Pancreas (tissue), 10 donors: Measurements from ENCODE around the gene UBE2L3. TPM values are rescaled to one million over a fixed set of nuclear protein-coding genes. Genes with fewer than 3 reads are reported as not detected.

ENCODE experiments used
- ATAC-seq, 4 donors: fragments of 200-7000 bp; cut with Tn5 transposase; one replicate each; pipeline versions ENCODE4 v1.8.0 to v1.9.1; 2020; ENCODE audit warnings: mild to moderate bottlenecking in 4 of 4, moderate library complexity in 4 of 4
- DNase-seq, 6 donors: peaks; one replicate each; pipeline ENCODE4 v3.0.0-alpha.2; 2020
- FAIRE-seq: peaks from 2 replicates; lab custom pipeline; 2012; peaks lifted over from hg19 to GRCh38; lab: Jason Lieb, UNC
- H3K27ac ChIP-seq, 4 donors: fragments of 200-600 bp; sonication (generic); 1 replicate in 3 of 4; 2 replicates in 1 of 4; pipeline versions ENCODE4 v1.5.0 to v1.8.0; 2020
- H3K27me3 ChIP-seq, 4 donors: fragments of 200-600 bp; one replicate each; pipeline ENCODE4 v1.8.0; 2021
- H3K36me3 ChIP-seq, 3 donors: fragments of 200-600 bp; sonication (generic) in 1 of 3; one replicate each; pipeline versions ENCODE4 v1.5.0 to v1.8.0; 2020 to 2021
- H3K4me1 ChIP-seq, 3 donors: fragments of 200-600 bp; one replicate each; pipeline ENCODE4 v1.8.0; 2021
- H3K4me3 ChIP-seq, 4 donors: fragments of 200-600 bp; sonication (generic) in 2 of 4; one replicate each; pipeline versions ENCODE4 v1.5.0 to v1.8.0; 2020 to 2021
- H3K9me3 ChIP-seq, 4 donors: fragments of 200-600 bp; one replicate each; pipeline ENCODE4 v1.8.0; 2021
- WGBS, 2 donors: extraction: QIAGEN DNeasy Blood & Tissue Kit; methylation state at CpG; one replicate each; pipeline ENCODE4 v1.1.7; 2013; 5-methylcytosine and 5-hydroxymethylcytosine counted together
- intact Hi-C, 3 donors: fragments of 100-400 bp; cut with DNase I; formaldehyde crosslinking; loops; one replicate each; pipeline versions ENCODE4 v1.11.1 to v1.14.2; 2022
- polyA plus RNA-seq, 2 donors: library from polyadenylated mRNA; stranded (reverse); fragments of 200-250 nt; gene quantifications; one replicate each; pipeline ENCODE4 v1.2.3, GENCODE V29; 2013
- total RNA-seq, 6 donors: library from RNA; stranded (reverse); fragmentation: NEBNext Ultra II Directional in 4 of 6; extraction: Animal tissue kit (Norgen Biotek cat#: 25700) in 4 of 6; gene quantifications; one replicate each; pipeline versions ENCODE4 v1.2.1 to v1.2.4, GENCODE V29; 2021 to 2023
- TF ChIP-seq, protein P1 (sequence below), 4 donors: fragments of 200-600 bp; sonication (generic) in 3 of 4; IDR thresholded peaks; one replicate each; pipeline versions ENCODE4 v1.5.0 to v1.8.0; 2021; ENCODE audit warnings: antibody characterized with exemption in 4 of 4
- donor health status: healthy with polysubstance abuse.
- donor health status: DM: no; HTN: no; CAD: no; lungs with moderate emphysema.
- donor health status: DM: no; HTN: no; CAD: no.
- donor health status: control.
- donor health status: control.
- donor health status: Bipolar disorder and iron deficiency.
- donor health status: DM: yes; HTN: yes; CAD: no.
- donor health status: DM: no; HTN: no; CAD: no.
- donor health status: DM: no; HTN: no; CAD: no.
- donor health status: DM: yes; HTN: yes; CAD: no.

Gene UBE2L3
- total and polyA plus RNA-seq, 8 donors = 10.9 to 24.5 (median 16.2) TPM

- DNase-seq (no peak), FAIRE-seq (no peak), ATAC-seq (no peak)
- TF ChIP-seq, protein P1, sequence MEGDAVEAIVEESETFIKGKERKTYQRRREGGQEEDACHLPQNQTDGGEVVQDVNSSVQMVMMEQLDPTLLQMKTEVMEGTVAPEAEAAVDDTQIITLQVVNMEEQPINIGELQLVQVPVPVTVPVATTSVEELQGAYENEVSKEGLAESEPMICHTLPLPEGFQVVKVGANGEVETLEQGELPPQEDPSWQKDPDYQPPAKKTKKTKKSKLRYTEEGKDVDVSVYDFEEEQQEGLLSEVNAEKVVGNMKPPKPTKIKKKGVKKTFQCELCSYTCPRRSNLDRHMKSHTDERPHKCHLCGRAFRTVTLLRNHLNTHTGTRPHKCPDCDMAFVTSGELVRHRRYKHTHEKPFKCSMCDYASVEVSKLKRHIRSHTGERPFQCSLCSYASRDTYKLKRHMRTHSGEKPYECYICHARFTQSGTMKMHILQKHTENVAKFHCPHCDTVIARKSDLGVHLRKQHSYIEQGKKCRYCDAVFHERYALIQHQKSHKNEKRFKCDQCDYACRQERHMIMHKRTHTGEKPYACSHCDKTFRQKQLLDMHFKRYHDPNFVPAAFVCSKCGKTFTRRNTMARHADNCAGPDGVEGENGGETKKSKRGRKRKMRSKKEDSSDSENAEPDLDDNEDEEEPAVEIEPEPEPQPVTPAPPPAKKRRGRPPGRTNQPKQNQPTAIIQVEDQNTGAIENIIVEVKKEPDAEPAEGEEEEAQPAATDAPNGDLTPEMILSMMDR (IDR thresholded peaks at IDR 0.05) = no peak
- Histone ChIP-seq H3K4me3 (no peak overlapping the region), H3K27ac (no peak overlapping the region), H3K36me3 (no peaks in the 10 kb centered on the region), H3K27me3 (no peaks in the 10 kb centered on the region), H3K9me3 (no peaks in the 10 kb centered on the region), H3K4me1 (peaks cover 0 to 4% (median 0%) of the 10 kb centered on the region in 3 donors)
- whole genome bisulfite sequencing, 2 donors = 86 to 98% methylated on average over 2 of the region's 2 CpGs
- intact Hi-C loops = no loop called here
Measured at GRCh38 chr22:21663738-21664137, 96.2 kb downstream of the UBE2L3 start.

DNA sequence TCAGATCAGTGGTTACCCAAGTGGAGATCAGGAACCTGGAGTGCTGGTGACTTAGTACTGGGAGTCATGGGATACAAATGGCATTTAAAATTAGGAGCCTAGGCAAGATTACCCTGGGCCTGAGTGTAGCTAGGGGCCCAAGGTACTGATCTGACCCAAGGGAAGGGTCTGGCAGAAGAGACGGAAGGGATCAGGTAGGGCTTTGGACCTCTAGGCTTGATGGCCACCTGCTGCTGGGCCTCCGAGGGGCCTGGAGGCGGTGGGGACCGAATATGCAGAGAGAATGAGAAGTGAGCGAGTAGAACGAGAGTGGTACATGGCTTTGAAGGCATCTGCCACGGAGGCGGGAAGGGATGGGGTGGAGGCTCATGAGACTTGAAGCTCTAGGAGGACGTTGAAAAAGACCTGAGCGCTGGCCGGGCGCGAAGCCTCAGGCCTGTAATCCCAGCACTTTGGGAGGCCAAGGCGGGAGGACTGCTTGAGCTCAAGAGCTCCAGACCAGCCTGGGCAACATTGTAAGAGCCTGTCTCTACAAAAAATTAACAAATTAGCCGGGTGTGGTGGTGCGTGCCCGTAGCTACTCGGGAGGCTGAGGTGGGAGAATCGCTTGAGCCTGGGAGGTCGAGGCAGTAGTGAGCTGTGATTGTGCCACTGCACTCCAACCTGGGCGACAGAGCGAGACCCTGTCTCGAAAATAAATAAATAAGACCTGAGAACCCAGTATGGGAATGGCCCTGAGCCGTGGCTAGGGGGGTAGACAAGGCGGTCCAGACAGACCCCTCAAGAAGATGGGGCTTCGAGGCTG, 97.7 kb downstream of the UBE2L3 start:
- DNase-seq (no peak), ATAC-seq (no peak), FAIRE-seq (no peak)
- H3K27me3 ChIP-seq = no peaks in the 10 kb centered on the region
- H3K9me3 ChIP-seq = no peaks in the 10 kb centered on the region
- intact Hi-C loops = no loop called here
- H3K4me3 ChIP-seq = peak overlapping the region; percentile 41 to 74 (median 66)
- peaks cover 0 to 7% (median 0%) of the 10 kb centered on the region in 3 donors for H3K4me1 ChIP-seq
- H3K36me3 ChIP-seq = no peaks in the 10 kb centered on the region
- TF ChIP-seq, protein P1 (IDR thresholded peaks at IDR 0.05) = no peak
- WGBS, 2 donors = 68 to 72% methylated on average over 25 to 26 of the region's 26 CpGs
- peak overlapping the region; percentile 84 to 92 (median 87) for H3K27ac ChIP-seq

GRCh38 chr22:21666786-21667185, 99.3 kb downstream of the UBE2L3 start:
- Histone ChIP-seq H3K4me3 (peak overlapping the region; percentile 41 to 74 (median 66)), H3K27me3 (no peaks in the 10 kb centered on the region), H3K4me1 (peaks cover 0 to 7% (median 0%) of the 10 kb centered on the region in 3 donors), H3K36me3 (peaks cover 0 to 15% (median 9%) of the 10 kb centered on the region in 3 donors), H3K9me3 (no peaks in the 10 kb centered on the region), H3K27ac (peak overlapping the region; percentile 84 to 92 (median 87))
- intact Hi-C loops = no loop called here
- FAIRE-seq (no peak), ATAC-seq (peak in 1 of 4 donors; percentile 5), DNase-seq (no peak)
- WGBS, 2 donors = 31 to 37% methylated on average over 16 of the region's 16 CpGs
- TF ChIP-seq, protein P1 (IDR thresholded peaks at IDR 0.05) = no peak

DNA sequence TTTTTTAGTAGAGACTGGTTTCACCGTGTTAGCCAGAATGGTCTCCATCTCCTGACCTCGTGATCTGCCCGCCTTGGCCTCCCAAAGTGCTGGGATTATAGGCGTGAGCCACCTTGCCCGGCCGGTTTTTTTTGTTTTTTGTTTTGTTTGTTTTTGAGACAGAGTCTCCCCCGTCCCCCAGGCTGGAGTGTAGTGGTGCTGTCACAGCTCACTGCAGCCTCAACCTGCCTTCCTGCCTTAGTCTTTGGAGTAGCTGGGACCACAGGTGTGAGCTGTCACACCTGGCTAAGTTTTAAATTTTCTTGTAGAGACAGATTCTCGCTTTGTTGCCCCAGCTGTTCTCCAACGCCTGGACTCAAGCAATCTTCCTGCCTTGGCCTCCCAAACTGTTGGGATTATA, 101.5 kb downstream of the UBE2L3 start:
- WGBS, 2 donors = 23 to 26% methylated on average over 8 to 9 of the region's 9 CpGs
- Histone ChIP-seq H3K4me1 (peaks cover 0 to 7% (median 0%) of the 10 kb centered on the region in 3 donors), H3K9me3 (no peaks in the 10 kb centered on the region), H3K27ac (no peak overlapping the region), H3K27me3 (no peaks in the 10 kb centered on the region), H3K4me3 (no peak overlapping the region), H3K36me3 (peaks cover 0 to 35% (median 14%) of the 10 kb centered on the region in 3 donors)
- TF ChIP-seq, protein P1 (IDR thresholded peaks at IDR 0.05) = no peak
- FAIRE-seq (no peak), DNase-seq (no peak), ATAC-seq (no peak)
- intact Hi-C loops = no loop called here
